SW480 (cell line): ENCODE data around the gene TMEM47.

ENCODE experiments used
- DNase-seq: peaks from one replicate; pipeline ENCODE4 v3.0.0-alpha.2; 2016; ENCODE audit warnings: low spot score

The TMEM47 gene

DNA sequence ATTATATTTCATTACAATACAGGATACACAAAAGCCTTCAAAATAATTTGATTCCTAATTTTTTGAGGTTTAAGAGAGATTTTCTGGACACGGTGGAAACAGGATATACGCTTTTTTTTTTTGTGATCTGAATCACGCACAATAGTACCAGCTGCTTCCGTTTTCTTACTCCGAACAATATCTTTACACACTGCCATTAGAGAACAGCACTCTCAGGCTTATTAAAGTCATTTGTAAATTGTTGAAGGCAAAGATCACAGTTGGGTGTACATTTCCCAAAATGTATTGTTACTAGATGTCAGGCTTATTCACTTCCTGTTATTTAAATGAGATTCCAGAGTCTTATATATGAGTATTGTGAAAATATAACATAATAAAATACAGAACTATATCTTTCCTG, 71.5 kb downstream of the TMEM47 start:
- no peak for DNase-seq

DNA sequence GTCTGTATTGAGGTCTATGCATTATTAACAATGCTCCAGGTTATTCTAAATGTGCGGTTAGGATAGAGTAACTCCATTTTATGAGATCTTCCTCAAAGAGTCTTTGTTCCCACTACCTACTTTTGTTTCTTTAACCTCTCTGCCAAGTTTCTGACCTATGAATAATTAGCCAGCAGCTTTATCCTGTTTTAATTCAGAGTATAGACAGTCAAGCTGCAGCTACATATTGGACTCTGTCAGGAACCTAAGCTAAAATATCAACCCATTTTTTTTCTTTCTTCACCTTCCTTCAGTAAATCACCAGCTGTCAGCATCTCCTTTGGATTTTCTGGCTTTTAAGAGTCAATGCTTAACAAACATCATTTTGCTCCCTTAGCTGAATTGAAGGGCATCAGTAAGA, 72.3 kb downstream of the TMEM47 start:
- DNase-seq, result no peak

DNA sequence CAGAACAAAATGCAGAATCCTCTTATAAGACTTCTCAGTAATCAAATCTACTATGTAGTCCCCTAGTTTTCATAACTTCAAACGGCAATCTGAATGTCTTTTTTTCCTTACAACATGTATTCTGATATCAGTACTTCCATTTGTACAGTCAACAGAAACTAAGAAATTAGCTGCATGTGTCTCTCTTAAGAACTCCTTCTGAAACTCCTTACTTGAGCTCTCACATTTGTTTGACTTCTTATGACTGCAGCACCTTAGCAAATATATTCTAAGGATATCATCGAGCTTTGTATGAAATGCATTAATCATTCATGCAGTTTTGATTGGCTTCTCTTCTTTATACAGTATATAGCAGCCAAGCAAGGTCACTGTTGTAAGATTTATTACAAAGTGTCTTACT, 77.0 kb downstream of the TMEM47 start:
- DNase-seq, result no peak

DNA sequence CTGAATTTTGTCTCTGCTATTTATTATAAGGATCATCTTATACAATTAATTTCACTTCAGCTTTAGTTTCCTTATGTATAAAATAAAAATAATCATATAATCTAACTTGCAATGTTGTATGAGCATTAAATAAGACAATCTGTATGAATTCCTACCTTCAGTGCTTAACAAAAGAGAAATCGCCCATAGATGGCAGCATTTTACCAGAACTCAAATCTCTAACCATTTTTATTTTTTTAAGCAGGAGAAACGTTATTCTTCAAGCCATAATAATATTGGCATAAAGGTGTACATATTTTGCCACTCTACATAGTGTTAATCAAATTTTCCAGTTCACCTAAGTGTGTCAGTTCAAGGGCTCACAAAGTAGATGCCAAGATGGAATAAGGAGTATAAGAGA, 78.8 kb downstream of the TMEM47 start:
- DNase-seq, result peak; percentile 46
